ENCODE measurements around the gene ANXA11.

GRCh38 chr10:80252296-80252887, 47.1 kb upstream of the ANXA11 start:
- TF ChIP-seq CTCF (IDR thresholded peaks at IDR 0.05; ENCODE audit: poor library complexity) (no peak), EZH2 (IDR thresholded peaks at IDR 0.05; ENCODE audit: borderline replicate concordance) (no peak), EZH2phosphoT487 (IDR thresholded peaks at IDR 0.05; ENCODE audit: low read depth, severe bottlenecking, unreplicated experiment) (no peak)

Measured in hepatocyte (in vitro differentiated cells).